ENCODE results near the gene CNOT6.

The CNOT6 gene

GRCh38 chr5:180555168-180555921, 61.2 kb downstream of the CNOT6 start:
- no peaks in the 10 kb centered on the region for H3K4me1 ChIP-seq (ENCODE audit: control insufficient read depth, insufficient read depth, low read length)
- H3K27ac ChIP-seq (ENCODE audit: extremely low read depth, low read depth, low read length) = no peak overlapping the region
- TF ChIP-seq ZNF433 (tag by site-specific recombination; IDR thresholded peaks at IDR 0.05; ENCODE audit: low read depth) (no peak), WT1 (tag by site-specific recombination; IDR thresholded peaks at IDR 0.05) (no peak), ZBTB7A (tag by site-specific recombination; IDR thresholded peaks at IDR 0.05; ENCODE audit: low read depth) (no peak), ZBTB20 (tag by site-specific recombination; IDR thresholded peaks at IDR 0.05) (no peak), ZNF350 (tag by site-specific recombination; IDR thresholded peaks at IDR 0.05) (no peak), ZNF26 (tag by site-specific recombination; IDR thresholded peaks at IDR 0.05) (no peak), ZNF645 (tag by site-specific recombination; IDR thresholded peaks at IDR 0.05) (no peak)
- TF ChIP-seq, protein P1, sequence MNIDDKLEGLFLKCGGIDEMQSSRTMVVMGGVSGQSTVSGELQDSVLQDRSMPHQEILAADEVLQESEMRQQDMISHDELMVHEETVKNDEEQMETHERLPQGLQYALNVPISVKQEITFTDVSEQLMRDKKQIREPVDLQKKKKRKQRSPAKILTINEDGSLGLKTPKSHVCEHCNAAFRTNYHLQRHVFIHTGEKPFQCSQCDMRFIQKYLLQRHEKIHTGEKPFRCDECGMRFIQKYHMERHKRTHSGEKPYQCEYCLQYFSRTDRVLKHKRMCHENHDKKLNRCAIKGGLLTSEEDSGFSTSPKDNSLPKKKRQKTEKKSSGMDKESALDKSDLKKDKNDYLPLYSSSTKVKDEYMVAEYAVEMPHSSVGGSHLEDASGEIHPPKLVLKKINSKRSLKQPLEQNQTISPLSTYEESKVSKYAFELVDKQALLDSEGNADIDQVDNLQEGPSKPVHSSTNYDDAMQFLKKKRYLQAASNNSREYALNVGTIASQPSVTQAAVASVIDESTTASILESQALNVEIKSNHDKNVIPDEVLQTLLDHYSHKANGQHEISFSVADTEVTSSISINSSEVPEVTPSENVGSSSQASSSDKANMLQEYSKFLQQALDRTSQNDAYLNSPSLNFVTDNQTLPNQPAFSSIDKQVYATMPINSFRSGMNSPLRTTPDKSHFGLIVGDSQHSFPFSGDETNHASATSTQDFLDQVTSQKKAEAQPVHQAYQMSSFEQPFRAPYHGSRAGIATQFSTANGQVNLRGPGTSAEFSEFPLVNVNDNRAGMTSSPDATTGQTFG (tag by site-specific recombination; IDR thresholded peaks at IDR 0.05; ENCODE audit: borderline replicate concordance) = no peak
- H3K4me3 ChIP-seq (ENCODE audit: low read depth, low read length) = no peak overlapping the region
- peaks cover 21 to 61% of the 10 kb centered on the region in 2 experiments; a peak in 2 of 3 replicates for H3K36me3 ChIP-seq (ENCODE audit: control insufficient read depth in 2 of 2, insufficient read depth in 1 of 2, low read length in 2 of 2)
- POLR2A ChIA-PET = no interaction called here
- CTCF ChIA-PET = interaction anchor here (0.6 kb wide), 1 partner anchor 57 kb away, joined by 3 read pairs; no protein-coding TSS in a partner anchor
- H3K9me3 ChIP-seq (ENCODE audit: control insufficient read depth, insufficient read depth, low read depth, low read length) = no peaks in the 10 kb centered on the region

DNA sequence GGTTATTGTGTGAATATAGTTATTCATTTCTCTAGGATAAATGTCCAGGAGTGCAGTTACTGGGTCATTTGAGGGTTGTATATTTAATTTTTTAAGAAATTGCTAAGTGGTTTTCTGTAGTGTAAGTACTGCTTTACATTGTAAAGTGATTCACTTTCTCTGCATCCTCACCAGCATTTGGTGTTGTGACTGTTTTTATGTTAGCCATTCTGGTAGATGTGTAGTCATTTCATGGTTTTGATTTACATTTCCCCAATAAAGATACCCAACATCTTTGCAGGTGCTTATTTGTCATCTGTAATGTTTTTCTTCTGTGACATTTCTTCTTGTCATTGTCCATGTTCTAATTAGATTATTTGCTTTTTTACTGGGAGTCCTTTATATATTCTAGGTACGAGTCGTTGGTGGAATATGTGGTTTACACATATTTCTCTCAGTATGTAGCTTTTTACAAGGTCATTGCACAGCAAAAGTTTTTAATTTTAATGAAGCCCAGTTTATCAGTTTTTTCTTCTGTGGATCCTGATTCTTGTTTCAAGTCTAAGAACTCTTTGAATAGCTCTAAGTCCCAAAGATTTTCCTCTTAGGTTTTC, 63.1 kb downstream of the CNOT6 start:
- no peak overlapping the region for H3K4me3 ChIP-seq (ENCODE audit: low read depth, low read length)
- H3K27ac ChIP-seq (ENCODE audit: extremely low read depth, low read depth, low read length) = no peak overlapping the region
- peaks cover 11 to 60% of the 10 kb centered on the region in 2 experiments; a peak in 2 of 3 replicates for H3K36me3 ChIP-seq (ENCODE audit: control insufficient read depth in 2 of 2, insufficient read depth in 1 of 2, low read length in 2 of 2)
- CTCF ChIA-PET = no interaction called here
- TF ChIP-seq ZNF23 (tag by site-specific recombination; IDR thresholded peaks at IDR 0.05; ENCODE audit: borderline replicate concordance) (no peak), ZBTB48 (tag by site-specific recombination; IDR thresholded peaks at IDR 0.05) (no peak), REPIN1 (tag by site-specific recombination; IDR thresholded peaks at IDR 0.05; ENCODE audit: low read depth) (no peak), GLI2 (tag by site-specific recombination; IDR thresholded peaks at IDR 0.05; ENCODE audit: borderline replicate concordance, low read depth) (no peak), TRIM28 (IDR thresholded peaks at IDR 0.05; ENCODE audit: borderline replicate concordance, low read length) (no peak), ZNF280D (tag by site-specific recombination; IDR thresholded peaks at IDR 0.05) (no peak), OVOL3 (tag by site-specific recombination; IDR thresholded peaks at IDR 0.05) (no peak), ZFP37 (tag by site-specific recombination; IDR thresholded peaks at IDR 0.05) (no peak), ZFP41 (tag by site-specific recombination; IDR thresholded peaks at IDR 0.05; ENCODE audit: borderline replicate concordance) (no peak)
- TF ChIP-seq, protein P2, sequence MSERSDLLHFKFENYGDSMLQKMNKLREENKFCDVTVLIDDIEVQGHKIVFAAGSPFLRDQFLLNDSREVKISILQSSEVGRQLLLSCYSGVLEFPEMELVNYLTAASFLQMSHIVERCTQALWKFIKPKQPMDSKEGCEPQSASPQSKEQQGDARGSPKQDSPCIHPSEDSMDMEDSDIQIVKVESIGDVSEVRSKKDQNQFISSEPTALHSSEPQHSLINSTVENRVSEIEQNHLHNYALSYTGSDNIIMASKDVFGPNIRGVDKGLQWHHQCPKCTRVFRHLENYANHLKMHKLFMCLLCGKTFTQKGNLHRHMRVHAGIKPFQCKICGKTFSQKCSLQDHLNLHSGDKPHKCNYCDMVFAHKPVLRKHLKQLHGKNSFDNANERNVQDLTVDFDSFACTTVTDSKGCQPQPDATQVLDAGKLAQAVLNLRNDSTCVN (tag by site-specific recombination; optimal IDR thresholded peaks at IDR 0.05) = no peak
- POLR2A ChIA-PET = no interaction called here
- H3K4me1 ChIP-seq (ENCODE audit: control insufficient read depth, insufficient read depth, low read length) = no peaks in the 10 kb centered on the region
- no peaks in the 10 kb centered on the region for H3K9me3 ChIP-seq (ENCODE audit: control insufficient read depth, insufficient read depth, low read depth, low read length)
